HG02884 (cell line): ENCODE results near the gene TTBK2.

Source experiments
- ATAC-seq: cut with Tn5 transposase; IDR thresholded peaks from one replicate; pipeline ENCODE4 v1.9.1; 2021; ENCODE audit warnings: mild to moderate bottlenecking, moderate library complexity; ENCODE audit not compliant: unreplicated experiment

TTBK2 gene

GRCh38 chr15:42695527-42696071 is 225.0 kb downstream of the TTBK2 start:
- ATAC-seq = no peak

DNA sequence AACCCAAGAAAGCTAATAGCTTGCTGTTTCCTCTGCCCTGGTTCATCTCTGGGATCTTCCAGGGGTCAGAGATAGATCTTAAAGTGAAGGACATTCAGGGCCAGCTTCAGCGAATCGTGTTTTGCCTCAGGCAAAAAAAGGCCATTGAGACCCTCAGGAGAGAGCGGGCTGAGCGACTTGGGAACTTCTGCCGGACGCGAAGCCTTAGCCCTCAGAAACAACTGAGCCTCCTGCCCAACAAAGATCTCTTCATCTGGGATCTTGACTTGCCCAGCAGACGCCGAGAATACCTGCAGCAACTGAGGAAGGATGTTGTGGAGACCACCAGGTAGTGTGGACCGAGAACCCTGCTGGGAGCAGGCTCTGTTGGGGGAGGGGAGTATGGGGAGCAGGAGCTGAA is 226.2 kb downstream of the TTBK2 start:
- no peak for ATAC-seq

GRCh38 chr15:42693942-42694341 is 226.6 kb downstream of the TTBK2 start:
- ATAC-seq = no peak

DNA sequence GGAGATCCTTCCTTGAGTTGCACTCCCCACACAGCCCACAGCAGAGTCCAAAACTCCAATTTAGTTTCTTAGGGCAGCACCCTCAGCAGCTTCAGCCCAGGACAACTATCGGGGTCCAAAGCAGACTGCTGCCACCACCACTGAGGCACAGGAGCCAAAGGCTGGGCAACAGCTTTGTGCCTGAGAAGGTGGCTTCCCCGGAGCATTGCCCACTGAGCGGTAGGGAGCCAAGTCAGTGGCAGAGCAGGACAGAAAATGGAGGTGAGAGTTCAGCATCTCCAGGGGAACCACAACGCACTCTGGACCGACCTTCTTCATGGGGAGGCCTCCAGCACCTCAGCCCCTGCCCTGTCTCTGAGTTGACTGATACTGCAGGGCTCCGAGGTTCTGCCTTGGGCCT is 227.1 kb downstream of the TTBK2 start:
- ATAC-seq = no peak

DNA sequence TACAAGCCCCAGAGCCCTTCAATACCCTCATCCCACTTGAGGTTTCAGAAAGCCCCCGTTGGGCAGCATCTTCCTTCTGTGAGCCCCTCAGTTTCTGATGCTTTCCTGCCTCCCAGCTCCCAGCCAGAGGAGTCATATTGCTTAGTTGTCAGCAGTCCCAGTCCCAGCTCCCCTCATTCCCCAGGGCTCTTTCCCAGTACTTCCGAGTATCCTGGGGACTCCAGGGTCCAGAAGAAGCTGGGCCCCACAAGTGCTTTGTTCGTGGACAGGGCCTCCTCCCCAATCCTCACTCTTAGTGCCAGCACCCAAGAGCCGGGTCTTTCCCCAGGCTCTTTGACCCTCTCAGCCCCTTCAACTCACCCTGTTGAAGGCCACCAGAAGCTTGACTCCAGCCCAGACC is 227.6 kb downstream of the TTBK2 start:
- ATAC-seq = no peak

GRCh38 chr15:42692536-42692935 is 228.0 kb downstream of the TTBK2 start:
- no peak for ATAC-seq

DNA sequence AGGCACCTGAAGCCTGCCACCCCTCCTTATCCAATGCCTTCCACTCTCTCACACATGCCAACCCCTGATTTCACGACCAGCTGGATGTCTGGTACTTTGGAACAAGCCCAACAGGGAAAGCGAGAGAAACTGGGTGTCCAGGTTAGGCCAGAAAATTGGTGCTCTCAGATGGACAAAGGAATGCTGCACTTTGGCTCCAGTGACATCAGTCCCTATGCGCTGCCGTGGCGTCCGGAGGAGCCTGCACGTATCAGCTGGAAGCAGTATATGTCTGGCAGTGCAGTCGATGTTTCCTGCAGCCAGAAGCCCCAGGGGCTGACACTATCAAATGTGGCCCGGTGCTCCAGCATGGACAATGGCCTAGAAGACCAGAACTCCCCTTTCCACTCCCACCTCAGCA is 228.8 kb downstream of the TTBK2 start:
- no peak for ATAC-seq

DNA sequence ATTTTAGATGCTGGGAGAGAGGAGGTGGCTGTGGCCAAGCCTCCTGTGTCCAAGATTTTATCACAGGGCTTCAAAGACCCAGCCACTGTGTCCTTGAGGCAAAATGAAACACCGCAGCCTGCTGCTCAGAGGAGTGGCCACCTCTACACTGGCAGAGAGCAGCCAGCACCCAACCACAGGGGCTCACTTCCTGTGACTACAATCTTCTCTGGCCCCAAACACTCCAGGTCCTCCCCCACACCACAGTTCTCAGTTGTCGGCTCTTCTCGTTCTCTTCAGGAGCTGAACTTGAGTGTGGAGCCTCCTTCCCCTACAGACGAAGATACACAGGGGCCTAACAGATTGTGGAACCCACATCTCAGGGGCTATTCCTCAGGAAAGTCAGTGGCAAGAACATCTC is 229.3 kb downstream of the TTBK2 start:
- no peak for ATAC-seq
